NAMALWA (cell line): Measurements from ENCODE around the gene BTBD16.

Experiments
- DNase-seq: peaks from one replicate; pipeline ENCODE4 v3.0.0-alpha.2; 2015; ENCODE audit warnings: low spot score

The BTBD16 gene

DNA sequence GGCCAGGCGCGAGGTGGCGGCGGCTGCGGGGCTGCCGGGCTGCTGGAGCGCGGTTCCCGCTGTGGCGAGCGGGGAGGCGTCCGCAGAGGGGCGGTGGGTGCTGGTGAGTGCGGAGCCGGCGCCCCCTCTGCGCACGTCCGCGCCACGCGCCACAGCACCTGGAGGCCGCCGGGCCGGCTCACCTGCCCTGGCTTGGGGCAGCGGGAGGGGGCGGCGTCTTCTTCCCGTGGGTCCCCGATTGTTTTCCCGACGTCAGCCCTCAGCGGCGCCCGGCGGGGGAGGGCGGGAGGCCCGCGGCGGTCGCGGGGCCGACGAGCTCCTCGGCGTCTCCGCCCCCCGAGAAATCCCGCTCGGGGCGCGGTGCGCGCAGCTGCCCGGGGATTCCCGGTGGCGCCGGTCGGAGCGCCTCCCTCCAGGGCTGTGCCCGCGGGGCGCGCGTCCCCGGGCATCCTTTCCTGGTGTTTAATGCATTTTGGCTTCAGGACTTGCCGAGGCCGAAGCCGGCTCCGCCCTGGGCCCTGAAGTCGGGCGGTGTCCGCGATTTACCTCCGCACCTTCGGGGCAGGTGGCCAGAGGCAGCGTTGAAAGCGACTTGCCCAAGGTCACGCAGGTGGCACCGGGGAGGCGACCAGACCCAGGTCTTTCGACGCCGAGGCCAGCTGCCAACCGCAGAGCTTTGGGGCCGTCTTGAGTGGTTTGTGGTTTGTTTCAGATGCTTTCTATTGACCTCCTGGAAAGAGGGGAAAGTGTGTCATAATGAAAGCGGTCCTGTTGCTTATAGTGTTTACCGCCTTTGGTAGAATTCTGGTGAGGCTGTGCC, 104.0 kb downstream of the BTBD16 start:
- peak; percentile 85 for DNase-seq

GRCh38 chr10:122375679-122376160, 104.6 kb downstream of the BTBD16 start:
- no peak for DNase-seq

DNA sequence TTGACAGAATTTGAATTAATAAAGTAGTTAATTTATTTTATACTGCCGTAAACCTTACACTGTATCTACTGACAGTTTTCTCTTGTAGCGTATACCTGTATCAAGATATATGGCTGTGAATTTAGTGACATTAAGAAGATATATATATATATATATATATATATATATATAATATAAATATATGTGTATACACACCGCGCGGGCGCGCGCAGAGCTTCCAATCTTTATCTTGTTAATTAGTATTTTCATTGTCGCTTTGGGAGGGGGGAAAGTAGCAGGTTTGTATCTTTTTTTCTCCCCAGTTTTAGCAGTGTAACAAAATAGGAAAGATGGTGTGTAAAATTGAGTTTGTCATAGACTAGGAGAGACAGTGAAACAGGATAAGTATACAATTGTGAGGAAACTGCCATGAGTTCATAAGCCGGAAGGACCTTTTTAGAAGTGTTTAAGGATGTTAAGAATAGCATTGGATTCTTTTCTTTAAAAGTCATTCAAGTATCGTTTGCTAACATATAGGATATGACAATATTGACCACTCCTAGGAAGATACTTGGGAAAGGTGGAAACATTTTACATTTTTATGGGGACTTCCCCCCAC, 105.4 kb downstream of the BTBD16 start:
- DNase-seq, result no peak

GRCh38 chr10:122379041-122379440, 107.9 kb downstream of the BTBD16 start:
- DNase-seq, result no peak

DNA sequence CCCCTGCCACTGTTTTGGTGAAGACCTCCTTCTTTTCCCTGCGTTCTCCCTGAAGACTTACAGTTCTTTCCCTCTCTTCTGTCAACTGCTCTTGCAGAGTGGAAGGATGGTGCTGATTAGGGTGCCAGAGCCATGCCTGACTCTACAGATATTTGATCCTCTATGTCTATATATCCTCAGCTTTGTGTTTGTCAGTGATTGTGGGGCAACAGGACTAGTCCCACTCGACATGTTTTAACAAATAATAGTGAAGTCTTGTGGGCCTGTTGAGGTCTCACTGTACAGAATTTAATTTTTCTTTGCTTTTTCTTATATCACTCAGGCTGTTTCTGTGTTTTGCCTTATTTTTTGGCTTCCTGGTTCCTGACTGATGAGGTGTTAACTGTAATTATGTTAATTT, 108.4 kb downstream of the BTBD16 start:
- no peak for DNase-seq

DNA sequence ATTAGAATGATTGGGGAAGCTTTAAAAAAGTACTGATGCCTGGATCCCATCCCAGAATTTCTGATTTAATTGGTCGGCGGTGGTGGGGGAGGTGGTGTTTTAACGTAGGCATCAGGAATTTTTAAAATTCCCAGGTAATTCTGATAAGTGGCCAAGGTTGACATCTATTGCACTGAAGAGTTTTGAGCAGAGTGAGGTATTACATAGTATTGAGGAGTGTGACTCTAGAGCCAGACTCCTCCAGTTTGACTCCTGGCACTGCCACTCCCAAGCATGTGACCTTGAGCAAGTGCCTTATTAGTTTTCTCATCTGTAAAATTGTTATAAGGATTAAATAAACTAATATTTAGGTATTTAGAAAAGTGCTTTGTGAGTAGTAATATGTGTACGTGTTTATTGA, 109.6 kb downstream of the BTBD16 start:
- no peak for DNase-seq

DNA sequence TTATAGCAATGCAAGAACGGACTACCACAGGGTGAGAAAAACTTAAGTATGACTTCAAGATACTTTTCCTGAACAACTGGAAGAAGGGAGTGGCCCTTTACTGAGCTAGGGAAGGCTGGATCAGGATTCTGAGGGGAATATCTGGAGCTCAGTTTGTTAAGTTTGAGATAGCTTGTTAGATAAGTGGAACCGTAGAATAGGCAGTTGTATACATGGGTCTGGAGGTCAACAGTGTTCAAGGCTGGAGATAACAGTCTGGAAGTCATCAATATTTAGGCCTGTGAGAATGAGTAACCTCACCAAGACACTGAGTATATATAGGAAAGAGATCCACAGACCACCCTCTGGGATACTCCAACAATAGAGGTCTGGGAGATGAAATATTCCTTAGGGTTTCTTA, 110.6 kb downstream of the BTBD16 start:
- no peak for DNase-seq

DNA sequence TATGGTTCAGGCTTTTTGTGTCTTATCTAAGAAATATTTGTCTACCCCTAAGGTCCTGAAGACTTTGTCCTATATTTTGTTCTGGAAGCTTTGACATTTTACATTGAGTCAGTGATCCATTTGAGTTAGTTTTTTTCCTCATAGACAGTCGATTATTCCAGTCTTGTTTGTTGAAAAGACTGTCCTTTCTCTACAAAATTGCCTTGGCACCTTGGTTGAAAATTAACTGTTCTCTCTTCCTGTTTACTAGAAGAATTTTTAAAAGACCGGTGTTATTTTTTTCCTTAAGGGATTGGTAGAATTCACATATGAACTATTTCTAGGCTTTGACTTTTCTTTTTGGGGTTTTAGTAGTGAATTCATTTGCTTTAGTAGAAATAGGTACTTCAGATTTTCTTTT, 115.4 kb downstream of the BTBD16 start:
- DNase-seq, result no peak

GRCh38 chr10:122387572-122387971, 116.5 kb downstream of the BTBD16 start:
- DNase-seq, result no peak
